ENCODE data around the gene FBXL5. TPM values are rescaled to one million over a fixed set of nuclear protein-coding genes. Genes with fewer than 3 reads are reported as not detected.

The FBXL5 gene
- total and polyA plus RNA-seq, 3 donors from 2014 or later: 149 to 162 (median 153) TPM

GRCh38 chr4:15592799-15593198, 62.4 kb downstream of the FBXL5 start:
- no peaks in the 10 kb centered on the region for H3K9me3 ChIP-seq
- H3K27ac ChIP-seq: no peak overlapping the region
- no peaks in the 10 kb centered on the region for H3K27me3 ChIP-seq
- TF ChIP-seq POLR2A (IDR thresholded peaks at IDR 0.05): no peak
- TF ChIP-seq, protein P1, sequence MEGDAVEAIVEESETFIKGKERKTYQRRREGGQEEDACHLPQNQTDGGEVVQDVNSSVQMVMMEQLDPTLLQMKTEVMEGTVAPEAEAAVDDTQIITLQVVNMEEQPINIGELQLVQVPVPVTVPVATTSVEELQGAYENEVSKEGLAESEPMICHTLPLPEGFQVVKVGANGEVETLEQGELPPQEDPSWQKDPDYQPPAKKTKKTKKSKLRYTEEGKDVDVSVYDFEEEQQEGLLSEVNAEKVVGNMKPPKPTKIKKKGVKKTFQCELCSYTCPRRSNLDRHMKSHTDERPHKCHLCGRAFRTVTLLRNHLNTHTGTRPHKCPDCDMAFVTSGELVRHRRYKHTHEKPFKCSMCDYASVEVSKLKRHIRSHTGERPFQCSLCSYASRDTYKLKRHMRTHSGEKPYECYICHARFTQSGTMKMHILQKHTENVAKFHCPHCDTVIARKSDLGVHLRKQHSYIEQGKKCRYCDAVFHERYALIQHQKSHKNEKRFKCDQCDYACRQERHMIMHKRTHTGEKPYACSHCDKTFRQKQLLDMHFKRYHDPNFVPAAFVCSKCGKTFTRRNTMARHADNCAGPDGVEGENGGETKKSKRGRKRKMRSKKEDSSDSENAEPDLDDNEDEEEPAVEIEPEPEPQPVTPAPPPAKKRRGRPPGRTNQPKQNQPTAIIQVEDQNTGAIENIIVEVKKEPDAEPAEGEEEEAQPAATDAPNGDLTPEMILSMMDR (IDR thresholded peaks at IDR 0.05): no peak
- no peaks in the 10 kb centered on the region for H3K36me3 ChIP-seq (ENCODE audit: low read depth, missing control alignments)
- WGBS, 2 donors: 62 to 74% methylated on average over 3 of the region's 3 CpGs
- no peak overlapping the region for H3K4me3 ChIP-seq
- intact Hi-C loops (cut with DNase I; ENCODE audit: low total_unique reads): no loop called here
- no peak for DNase-seq
- no peaks in the 10 kb centered on the region for H3K4me1 ChIP-seq

DNA sequence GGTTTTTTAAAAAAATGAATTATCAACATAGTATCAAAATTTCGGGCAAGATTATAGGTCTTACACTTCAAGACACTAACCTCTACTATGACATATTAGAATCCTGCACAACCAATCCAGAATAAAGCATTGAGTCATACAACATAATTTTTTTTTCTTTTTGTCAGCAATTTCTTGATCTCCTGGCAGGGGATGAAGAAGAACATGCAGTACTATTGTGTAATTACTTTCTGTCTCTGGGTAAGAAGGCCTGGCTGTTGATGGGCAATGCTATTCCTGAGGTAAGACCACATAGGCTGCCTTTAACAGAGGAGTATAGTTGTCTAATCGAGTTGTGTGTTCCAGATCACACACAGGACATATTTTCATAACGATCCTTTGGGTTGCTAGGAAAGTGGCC, 67.5 kb downstream of the FBXL5 start:
- DNase-seq: no peak
- Histone ChIP-seq H3K9me3 (no peaks in the 10 kb centered on the region), H3K27me3 (no peaks in the 10 kb centered on the region), H3K36me3 (ENCODE audit: low read depth, missing control alignments) (no peaks in the 10 kb centered on the region), H3K4me1 (no peaks in the 10 kb centered on the region), H3K27ac (no peak overlapping the region), H3K4me3 (no peak overlapping the region)
- TF ChIP-seq, protein P1 (IDR thresholded peaks at IDR 0.05): no peak
- no peak for TF ChIP-seq POLR2A (IDR thresholded peaks at IDR 0.05)
- 58 to 76% methylated on average over 3 of the region's 3 CpGs for WGBS, 2 donors
- intact Hi-C loops (cut with DNase I; ENCODE audit: low total_unique reads): no loop called here

GRCh38 chr4:15586066-15586465, 69.1 kb downstream of the FBXL5 start:
- Histone ChIP-seq H3K36me3 (ENCODE audit: low read depth, missing control alignments) (no peaks in the 10 kb centered on the region), H3K9me3 (no peaks in the 10 kb centered on the region), H3K27ac (no peak overlapping the region), H3K4me3 (no peak overlapping the region), H3K27me3 (no peaks in the 10 kb centered on the region), H3K4me1 (no peaks in the 10 kb centered on the region)
- DNase-seq: no peak
- WGBS, 2 donors: 86 to 91% methylated on average over 1 of the region's 1 CpG
- TF ChIP-seq POLR2A (IDR thresholded peaks at IDR 0.05): no peak
- TF ChIP-seq, protein P1 (IDR thresholded peaks at IDR 0.05): no peak
- intact Hi-C loops (cut with DNase I; ENCODE audit: low total_unique reads): no loop called here

DNA sequence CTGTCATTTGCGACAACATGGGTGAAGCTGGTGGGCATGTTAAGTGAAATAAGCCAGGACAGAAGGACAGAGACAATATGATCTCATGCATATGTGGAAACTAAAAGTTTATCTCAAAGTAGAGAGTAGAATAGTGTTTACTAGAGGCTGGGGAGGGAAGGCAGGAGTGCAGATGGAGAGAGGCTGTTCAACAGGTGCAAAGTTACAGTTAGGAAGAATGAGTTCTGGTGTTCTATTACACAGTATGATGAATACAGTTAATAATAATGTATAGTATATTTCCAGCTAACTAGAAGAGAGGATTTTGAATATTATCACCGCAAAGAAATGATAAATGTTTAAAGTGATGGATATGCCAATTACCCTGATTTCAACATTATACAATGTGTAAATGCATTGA, 69.8 kb downstream of the FBXL5 start:
- no peak for TF ChIP-seq POLR2A (IDR thresholded peaks at IDR 0.05)
- TF ChIP-seq, protein P1 (IDR thresholded peaks at IDR 0.05): no peak
- Histone ChIP-seq H3K4me3 (no peak overlapping the region), H3K36me3 (ENCODE audit: low read depth, missing control alignments) (no peaks in the 10 kb centered on the region), H3K9me3 (no peaks in the 10 kb centered on the region), H3K4me1 (no peaks in the 10 kb centered on the region), H3K27ac (no peak overlapping the region), H3K27me3 (no peaks in the 10 kb centered on the region)
- intact Hi-C loops (cut with DNase I; ENCODE audit: low total_unique reads): no loop called here
- WGBS, 2 donors: 90 to 91% methylated on average over 2 of the region's 2 CpGs
- DNase-seq: no peak

DNA sequence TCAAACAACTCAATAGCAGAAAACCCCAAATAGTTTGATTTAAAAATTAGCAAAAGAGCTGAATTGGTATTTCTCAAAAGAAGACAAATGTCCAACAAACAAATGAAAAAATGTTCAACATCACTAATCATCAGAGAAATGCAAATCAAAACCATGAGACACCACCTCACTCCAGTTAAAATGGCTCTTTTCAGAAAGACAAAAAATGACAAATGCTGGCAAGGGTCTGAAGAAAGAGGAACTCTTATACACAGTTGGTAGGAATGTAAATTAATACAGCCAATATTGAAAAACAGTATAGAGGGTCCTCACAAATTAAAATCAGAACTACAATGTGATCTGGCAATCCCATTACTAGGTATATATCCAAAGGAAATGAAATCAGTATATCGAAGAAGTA, 70.4 kb downstream of the FBXL5 start:
- TF ChIP-seq POLR2A (IDR thresholded peaks at IDR 0.05): no peak
- H3K27ac ChIP-seq: no peak overlapping the region
- intact Hi-C loops (cut with DNase I; ENCODE audit: low total_unique reads): no loop called here
- DNase-seq: no peak
- no peaks in the 10 kb centered on the region for H3K36me3 ChIP-seq (ENCODE audit: low read depth, missing control alignments)
- no peak overlapping the region for H3K4me3 ChIP-seq
- WGBS, 2 donors: 87 to 94% methylated on average over 1 of the region's 1 CpG
- H3K4me1 ChIP-seq: no peaks in the 10 kb centered on the region
- H3K27me3 ChIP-seq: no peaks in the 10 kb centered on the region
- H3K9me3 ChIP-seq: no peaks in the 10 kb centered on the region
